HG02938 (cell line): ENCODE data around the gene POU3F3.

Experiments
- ATAC-seq: cut with Tn5 transposase; IDR thresholded peaks from one replicate; pipeline ENCODE4 v1.9.1; 2021; ENCODE audit warnings: mild to moderate bottlenecking, moderate library complexity; ENCODE audit not compliant: unreplicated experiment

POU3F3 gene

GRCh38 chr2:104859766-104860450 is 6.0 kb downstream of the POU3F3 start:
- ATAC-seq: no peak

DNA sequence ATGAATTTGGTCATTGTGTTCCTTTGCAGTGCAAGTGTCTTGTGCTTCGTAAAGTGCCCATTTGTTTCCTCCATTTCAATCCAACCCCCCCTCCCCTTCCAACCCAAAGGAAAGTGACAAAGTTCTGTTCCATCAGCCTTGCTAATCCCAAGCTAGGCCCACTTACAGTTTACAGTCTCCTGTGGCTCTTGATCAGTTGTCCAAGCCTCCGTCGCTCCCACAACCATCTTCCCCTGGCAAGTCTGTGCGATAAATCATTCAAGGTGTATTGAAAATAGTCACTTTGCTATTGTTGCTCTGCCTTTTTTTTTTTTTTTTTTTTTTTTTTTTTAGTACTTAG is 6.5 kb downstream of the POU3F3 start:
- ATAC-seq: no peak

- no peak for ATAC-seq
Observed at GRCh38 chr2:104861351-104862057, 7.6 kb downstream of the POU3F3 start.

DNA sequence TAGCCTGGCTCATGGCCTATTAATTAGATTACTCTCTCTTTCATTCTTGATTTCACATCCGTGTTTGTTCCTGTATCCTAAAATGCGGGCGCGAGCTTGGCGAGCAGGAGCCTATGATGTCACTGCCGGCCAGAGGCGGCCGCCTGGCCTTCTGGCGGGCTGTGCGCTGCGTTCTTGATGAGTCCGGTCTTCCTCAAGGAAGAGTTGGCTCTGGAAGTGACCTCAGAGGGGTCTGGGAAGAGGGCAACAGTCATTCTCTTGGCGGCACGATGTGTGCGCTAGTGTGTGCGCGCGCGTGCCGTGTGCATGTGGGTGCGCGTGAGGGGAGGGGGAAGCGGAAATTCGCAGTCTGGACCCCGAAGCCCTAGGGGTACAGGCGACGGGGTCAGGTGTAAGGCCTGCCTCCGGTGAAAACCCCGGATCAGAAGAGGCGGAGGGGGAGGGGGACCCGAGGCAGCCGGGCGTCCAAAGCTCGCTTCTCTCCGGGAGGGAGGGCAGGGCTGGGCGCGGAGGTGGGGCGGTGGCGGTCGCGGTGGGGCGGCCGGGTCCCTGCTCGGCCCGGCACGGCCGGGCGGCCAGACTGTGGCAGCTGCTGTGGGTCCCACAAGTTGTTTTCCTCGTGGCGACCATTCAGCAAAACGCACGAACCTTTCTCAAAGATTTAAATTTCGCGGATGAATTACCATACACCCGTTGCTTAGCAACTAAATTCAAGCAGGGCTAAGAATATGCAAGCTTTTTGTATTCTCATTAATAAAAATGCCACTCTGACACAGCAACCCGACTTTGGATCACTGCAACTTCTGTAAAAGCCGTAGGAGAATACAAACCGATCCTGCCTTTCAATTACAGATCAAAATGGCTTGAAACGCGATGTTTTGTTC is 8.4 kb downstream of the POU3F3 start:
- ATAC-seq: no peak

- no peak for ATAC-seq
Observed at GRCh38 chr2:104863146-104863467, 9.2 kb downstream of the POU3F3 start.

DNA sequence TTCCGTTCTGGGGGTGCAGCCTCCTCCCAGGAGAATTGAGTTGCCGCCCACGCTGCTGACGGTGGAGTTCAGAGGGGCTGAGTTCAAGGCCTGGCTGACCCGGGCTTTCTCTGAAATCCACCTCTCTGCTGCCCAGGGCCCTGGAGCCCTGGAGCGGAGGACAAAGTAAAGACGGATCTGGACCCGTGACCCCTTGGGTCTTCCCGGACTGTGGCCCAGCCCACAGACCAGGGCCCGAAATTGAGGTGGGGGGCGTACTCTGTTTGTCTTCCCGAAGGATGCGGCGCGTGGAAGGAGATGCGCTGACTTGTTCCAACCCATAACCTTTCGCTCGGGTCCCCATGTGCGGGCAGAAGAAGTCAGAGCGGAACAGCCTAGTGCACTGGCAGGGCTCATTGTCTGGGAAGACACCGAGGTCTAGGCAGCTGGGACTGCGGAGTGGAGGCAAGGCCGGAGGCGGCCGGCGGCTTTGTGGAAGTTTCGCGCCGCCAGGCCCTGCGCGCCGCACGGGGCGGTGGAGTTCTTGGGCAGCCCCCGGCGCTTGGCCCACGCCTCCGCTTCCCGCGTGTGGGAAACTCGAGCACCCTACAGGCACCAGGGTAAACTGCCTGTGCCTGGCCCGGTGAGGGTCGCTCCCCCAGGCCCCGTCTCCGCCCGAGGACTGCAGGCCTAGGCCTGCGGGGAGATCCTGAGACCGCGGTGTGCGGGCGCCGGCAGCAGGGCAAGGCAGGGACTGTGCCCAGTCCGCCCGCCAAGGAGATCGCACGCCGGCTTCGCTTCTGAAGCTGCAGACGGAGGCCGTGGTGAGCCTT is 9.8 kb downstream of the POU3F3 start:
- ATAC-seq: no peak

DNA sequence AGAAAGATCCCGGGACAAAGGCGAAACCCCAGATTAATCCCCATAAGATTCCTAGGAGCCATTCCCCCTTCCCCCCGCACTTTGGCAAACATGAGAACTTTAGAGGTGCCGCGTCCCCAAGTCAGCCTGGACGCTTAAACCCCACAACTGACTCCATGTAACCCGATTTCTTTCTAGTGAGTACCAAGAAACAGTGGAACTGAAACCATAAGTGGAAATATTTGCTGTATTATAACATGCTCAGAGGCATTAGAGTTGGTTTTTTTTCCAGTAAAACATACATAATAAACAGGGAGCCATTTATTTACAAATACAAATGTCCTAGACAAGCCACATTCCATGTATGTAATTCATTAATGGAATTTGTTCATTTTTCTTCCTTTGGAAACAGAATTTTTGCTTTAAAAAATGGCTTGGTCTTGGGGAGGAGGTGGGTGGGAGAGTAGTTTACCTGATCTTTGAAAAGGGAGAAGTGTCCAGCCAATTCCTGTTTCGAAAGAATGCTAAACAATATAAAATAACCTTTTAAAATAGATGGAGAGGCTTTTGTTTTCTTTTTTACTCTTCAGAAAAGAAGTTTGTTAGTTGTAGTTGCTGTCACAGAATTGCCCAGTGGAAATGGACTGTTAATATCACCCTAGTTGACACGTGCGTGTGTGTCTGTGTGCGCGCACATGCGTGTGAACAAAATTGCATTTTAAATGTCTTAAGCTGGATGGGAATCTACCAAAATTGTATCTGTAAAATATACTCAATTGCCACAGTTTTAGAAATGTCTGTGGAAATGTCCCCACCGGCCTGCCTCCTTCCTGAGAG is 10.6 kb downstream of the POU3F3 start:
- no peak for ATAC-seq

DNA sequence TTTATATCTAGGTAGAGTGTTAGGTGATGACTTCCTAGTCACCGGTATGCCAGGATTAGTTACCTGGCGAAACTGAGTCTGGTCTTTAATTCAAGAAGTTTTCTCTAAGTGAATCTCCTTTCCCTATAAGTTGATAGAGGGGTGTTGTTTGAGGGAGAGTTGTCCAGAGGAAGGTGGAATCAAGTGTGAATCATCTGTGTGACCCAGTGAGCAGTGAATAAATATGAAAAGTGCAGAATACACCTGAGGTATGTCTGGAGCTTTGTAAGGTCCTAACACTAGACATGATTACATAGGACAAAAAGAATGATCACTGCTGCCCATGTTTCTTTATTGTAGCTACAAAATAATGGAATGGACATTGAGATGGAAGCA is 11.2 kb downstream of the POU3F3 start:
- ATAC-seq: no peak

DNA sequence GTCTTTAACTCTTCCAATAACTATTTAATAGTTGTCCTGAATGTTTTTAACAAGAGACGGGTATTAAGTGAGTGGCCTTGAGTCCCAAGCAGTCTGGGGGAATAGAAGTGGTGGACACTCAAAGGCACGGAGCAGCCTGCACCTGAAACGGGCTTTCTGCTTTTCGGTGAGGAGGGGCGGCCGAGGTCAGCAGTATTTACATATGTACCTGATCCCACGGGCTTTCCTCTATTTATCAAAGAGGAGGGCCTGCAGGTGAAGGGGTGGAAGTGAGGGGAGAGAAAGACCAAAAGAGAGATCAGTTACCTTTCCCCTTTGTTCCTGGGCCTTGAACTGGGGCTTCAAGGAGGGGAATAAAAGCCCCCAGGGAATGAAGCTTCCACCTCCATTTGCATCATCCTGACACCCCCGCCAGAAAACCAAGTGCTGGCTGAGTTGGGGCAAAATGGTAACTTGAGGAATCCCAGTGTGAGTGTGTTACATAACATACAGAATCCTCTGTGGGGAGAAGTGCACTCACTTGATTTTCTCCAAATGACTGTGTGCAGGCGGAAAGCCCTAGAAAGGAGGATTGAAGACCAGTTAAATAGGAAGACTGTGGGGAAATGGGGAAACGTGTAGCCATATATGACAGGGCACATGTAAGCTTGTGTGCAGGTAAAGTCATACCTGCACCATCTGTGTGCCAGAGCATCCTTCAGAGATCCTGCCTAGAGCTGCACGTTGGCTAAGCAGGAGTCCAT is 12.4 kb downstream of the POU3F3 start:
- no peak for ATAC-seq

DNA sequence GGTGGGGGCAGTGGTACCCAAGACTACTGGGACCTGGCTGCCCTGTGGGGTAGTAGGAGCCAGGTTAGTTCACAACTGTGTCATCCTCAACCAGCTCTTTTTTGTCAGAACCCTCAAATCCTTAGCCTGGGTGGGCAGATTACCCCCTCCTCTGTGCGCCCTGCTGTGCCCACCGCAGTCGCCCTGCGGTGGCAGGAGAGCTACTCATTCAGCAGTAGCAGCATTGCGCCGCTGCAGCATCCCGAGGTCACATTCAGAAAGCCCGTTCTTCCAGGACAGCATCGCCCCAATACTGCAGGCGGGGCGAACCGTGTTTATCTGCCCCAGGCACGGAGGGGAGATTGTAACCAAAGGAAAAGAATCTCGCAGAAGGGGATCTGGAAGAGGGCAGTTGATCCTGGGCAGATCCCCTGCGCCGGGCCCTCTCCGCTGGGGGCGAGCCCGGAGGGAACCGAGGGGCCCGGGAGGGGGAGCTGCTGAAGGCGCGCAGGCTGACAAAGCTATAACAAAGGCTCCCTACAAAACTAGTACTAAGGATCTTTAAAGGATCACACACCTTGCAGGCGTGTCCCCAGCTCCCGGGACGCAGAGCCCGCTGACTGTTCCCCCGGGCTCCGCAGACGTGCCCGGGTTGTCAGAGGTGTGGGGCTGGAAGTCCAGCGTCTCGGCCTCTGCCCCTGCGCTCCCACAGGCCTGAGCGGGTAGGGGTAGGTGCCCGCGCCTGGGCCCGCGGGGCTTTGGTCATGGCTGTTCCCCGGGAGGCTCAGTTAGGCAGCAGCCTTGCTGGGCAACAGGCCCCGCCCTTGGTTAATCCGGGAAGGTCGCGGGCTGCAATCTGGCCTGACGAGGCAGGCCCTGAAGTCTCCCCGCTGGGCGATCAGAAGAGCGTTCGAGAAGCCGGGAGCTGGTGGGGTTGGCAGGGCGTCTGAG is 13.2 kb downstream of the POU3F3 start:
- ATAC-seq: no peak

- no peak for ATAC-seq
Observed at GRCh38 chr2:104867813-104868504, 14.0 kb downstream of the POU3F3 start.

DNA sequence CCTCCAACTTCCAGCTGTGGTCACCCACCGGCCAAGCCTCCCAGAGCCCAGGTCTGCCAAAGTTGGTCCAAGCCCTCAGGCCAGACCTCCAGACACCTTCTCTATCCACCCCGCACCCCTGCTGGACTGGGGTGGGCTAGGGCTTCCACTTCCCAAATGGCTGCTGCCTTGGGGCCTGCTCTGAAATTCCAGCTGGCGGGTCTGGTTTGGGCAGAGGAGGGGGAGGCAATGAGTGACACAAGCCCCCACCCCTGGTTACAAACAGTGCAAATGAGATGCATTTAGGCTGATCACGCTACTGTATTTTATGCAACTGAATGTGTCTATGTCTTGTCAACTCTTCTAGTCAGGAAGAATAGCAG is 14.6 kb downstream of the POU3F3 start:
- no peak for ATAC-seq

- ATAC-seq: no peak
Observed at GRCh38 chr2:104870100-104870975, 16.4 kb downstream of the POU3F3 start.

- no peak for ATAC-seq
Observed at GRCh38 chr2:104871649-104871971, 17.7 kb downstream of the POU3F3 start.

DNA sequence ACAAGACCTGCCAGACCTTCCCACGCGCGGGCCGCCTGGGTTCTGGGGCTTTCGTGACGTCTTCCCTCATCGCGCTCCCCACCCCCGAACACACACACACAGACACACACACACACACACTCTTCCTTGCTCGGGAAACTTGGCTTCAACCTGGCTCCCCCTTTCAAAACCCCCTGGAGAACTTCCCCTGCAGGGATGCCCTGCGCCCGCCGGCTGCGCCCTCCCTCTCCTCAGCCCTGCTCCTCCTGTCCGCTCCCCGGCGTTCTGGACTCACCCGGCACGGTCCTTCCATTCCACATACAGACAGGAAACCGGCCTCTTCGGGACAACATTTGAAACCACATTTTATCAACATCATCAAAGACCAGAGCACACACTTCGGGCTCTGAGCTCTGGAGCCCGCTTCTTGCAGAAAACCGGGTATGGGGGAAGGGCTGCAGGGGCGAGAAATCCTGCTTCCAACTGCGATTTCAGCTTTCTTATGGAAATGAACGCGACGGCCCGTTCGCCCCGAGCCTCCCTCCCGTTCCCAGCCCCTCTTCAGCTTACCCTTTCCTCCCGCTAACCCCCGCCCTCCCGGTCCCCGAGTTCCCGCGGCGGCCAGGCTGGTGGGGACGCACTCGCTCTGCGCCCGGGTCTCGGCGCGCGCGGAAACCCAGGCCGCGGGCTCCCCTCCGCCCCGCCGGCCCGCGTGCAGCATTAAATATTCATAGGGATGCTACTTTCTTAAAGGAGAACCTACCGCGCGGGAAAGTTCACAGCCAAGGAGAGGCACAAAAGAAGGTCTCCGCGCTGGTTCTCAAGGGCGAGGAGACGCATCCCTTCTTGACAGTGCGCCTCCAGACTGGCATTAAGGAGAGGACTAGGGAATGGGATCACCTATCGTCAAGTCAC is 18.3 kb downstream of the POU3F3 start:
- no peak for ATAC-seq
